NCI-H1105 (cell line): ENCODE measurements around the gene TMTC4.
"Not testable (repeated sequence)": the region's sequence is repeated elsewhere in the genome, so short reads cannot be mapped to it uniquely, and the experiment has no call there.

Source experiments
- DNase-seq: peaks from one replicate; lab custom pipeline; 2025; lab: John Stamatoyannopoulos, UW

TMTC4 gene, protein sequence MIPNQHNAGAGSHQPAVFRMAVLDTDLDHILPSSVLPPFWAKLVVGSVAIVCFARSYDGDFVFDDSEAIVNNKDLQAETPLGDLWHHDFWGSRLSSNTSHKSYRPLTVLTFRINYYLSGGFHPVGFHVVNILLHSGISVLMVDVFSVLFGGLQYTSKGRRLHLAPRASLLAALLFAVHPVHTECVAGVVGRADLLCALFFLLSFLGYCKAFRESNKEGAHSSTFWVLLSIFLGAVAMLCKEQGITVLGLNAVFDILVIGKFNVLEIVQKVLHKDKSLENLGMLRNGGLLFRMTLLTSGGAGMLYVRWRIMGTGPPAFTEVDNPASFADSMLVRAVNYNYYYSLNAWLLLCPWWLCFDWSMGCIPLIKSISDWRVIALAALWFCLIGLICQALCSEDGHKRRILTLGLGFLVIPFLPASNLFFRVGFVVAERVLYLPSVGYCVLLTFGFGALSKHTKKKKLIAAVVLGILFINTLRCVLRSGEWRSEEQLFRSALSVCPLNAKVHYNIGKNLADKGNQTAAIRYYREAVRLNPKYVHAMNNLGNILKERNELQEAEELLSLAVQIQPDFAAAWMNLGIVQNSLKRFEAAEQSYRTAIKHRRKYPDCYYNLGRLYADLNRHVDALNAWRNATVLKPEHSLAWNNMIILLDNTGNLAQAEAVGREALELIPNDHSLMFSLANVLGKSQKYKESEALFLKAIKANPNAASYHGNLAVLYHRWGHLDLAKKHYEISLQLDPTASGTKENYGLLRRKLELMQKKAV

DNA sequence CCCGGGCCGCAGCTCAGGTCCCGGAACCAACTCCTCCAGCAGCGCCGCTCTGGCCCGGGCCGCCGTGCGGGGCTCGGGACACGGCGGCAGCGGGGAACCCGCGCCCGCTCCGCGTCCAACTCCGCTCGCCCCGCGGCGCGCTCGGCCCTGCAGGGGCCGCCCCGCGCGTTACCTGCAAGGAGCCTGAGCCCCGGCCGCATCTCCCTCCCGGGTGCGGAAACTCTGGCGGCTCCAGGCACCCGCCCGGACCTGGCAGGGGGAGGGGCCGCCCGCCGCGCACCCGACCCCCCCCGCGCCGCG is at the start of gene TMTC4:
TSS of gene TMTC4 (minus strand) at position 224 of the 300 bp plus-strand sequence. CDS start 4,433 bp downstream, outside the sequence.
- no peak for DNase-seq

DNA sequence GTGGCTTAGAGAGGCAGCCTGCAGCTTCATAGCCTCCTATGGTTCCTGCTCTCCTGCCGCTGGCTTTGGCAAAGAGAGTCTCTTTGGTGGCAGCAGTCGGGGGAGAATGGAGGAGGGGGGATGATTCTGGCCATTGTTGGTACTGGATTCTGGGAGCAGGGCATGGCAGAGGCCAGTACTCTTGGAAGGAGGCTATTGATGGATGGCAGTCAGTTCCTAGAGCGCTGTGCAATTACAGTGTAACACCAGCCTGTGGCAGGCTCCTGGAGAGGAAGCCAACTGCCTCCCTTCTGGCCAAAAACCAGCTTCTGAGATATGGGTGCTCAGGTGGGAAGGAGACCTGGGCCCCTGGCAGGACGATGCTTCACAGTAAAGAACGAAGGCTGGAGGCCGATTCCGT is 47.9 kb upstream of the TMTC4 start:
- no peak for DNase-seq

DNA sequence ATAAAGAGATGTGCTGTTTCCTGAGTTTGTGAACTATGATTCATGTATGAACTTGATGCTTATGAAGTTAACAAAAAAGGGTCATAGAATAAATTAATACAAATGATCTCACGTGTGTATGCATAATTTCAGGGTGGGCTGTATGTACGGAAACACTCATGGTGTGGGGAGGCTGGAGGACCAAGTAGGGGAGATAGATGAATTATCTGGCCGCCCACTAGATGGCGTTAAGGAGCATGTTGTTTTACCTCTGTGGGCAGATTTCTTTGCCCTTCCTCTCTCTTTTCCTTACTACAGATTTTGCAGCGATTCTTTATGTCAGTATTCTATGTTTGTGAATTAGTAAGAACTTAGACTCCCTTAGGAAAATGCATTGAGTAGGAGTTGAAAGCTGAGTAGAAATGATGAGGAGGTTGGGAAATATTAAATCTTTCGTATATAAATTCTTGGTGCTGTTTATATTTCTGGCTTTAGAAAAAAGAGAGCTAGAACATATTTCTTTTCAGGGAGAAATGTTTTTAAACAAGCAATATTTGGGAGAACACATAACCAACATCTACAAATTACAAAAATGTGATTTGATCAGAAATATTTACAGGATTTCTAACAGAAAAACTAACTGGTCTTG is 47.4 kb upstream of the TMTC4 start:
- DNase-seq, result no peak

DNA sequence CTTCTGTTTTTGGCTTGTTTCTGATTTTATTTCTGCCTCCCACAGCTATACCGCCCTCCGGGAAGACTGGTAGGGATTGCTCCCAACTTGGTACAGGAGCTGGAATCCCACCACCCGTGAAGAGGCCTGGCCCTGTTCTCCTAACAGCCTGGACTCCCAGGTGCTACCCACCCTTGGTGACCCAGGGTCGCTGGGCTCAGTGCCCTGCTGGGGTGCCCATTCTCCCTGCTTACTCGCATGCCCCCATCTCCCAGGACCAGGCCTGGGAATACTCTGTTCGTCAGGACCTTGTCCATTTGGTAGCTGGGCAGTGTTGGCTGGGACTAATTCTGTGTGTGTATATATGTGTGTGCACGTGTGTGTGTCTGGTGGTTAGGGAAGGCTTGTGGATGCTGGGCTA is 41.0 kb upstream of the TMTC4 start:
- no peak for DNase-seq

DNA sequence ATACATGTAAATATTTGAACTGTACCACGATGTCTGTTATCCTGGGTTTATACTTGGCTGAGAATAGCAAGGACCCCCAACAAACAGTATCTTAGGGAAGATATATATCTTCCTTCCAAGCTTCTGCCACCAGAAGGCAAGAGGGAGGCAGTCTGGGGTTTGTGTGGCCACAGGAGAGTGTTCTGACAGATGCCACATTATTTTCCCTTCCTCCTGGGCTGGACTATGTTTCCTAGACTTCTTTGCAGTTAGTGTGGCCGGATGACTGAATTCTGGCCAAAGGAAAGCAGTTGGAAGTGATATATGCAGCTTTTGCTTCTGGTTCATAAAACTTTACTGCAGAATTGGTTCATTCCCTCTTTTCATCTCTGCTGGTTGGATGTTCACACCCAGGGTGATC is 39.9 kb upstream of the TMTC4 start:
- DNase-seq, result no peak

DNA sequence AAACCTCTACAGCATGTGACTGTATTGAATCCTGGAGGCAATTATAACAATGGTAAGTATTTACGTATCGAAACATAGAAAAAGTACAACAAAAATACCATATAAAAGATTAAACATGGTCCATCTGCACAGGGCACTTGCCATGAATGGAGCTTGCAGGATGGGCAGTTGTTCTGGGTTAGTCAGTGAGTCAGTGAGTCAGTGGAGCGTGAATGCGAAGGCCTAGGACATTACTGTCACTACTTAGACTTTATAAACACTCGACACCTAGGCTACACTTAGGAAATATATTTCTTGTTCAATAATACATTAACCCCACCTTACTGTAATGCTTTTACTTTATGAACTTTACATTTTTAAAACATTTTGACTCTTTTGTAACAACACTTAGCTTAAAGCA is 35.6 kb upstream of the TMTC4 start:
- DNase-seq, result no peak

DNA sequence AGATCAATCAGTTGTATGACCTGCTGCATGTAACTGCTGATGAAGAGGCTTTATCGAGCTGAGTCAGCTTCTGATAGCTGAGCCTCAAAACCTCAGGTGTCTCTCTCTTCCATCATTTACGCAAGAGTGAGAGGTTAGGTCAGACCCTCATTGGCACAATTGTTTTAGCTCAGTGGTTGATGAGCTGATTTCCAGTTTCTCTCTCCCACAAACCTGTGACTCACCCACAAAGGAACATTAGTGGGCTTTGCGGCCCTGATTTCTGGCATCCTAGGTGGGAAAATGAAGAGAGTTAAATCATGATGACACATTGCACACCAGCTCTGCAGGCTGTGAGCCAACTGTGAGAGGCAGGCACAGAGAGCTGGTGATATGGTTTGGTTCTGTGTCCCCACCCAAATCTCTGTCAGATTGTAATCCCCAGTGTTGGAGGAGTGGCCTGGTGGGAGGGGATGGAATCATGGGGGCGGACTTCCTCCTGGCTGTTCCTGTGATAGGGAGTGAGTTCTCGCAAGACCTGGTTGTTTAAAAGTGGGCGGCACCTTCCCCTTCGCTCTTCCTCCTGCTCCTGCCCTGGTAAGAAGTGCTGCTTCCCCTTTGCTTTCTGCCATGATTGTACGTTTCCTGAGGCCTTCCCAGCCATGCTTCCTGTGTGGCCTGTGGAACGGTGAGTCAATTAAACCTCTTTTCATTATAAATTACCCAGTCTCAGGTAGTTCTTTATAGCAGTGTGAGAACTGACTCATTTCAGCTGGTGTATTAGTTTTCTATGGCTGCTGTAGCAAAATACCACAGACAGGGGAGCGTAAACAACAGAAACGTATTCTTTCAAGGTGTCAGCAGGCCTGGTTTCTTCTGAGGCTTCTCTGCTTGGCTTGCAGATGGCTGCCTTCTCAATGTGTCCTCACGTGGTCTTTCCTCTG is 33.5 kb upstream of the TMTC4 start:
- no peak for DNase-seq

DNA sequence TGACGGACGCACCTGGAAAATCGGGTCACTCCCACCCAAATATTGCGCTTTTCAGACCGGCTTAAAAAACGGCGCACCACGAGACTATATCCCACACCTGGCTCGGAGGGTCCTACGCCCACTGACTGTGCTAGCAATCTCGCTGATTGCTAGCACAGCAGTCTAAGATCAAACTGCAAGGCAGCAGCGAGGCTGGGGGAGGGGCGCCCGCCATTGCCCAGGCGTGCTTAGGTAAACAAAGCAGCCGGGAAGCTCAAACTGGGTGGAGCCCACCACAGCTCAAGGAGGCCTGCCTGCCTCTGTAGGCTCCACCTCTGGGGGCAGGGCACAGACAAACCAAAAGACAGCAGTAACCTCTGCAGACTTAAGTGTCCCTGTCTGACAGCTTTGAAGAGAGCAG is 23.7 kb upstream of the TMTC4 start:
- DNase-seq, result not testable (repeated sequence)

DNA sequence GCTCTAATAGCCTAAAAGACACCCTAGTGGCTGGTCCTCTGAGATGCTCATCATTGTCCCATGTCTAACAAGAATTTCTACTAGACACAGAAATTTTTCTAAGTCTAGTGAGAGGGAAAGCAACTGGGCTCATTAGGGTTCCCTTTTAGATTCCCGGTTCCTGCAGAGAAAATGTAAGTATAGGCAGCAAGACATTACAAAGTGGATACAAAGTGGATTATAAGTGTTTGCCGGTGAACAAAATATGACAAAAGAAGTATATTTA is 20.8 kb upstream of the TMTC4 start:
- DNase-seq, result no peak

DNA sequence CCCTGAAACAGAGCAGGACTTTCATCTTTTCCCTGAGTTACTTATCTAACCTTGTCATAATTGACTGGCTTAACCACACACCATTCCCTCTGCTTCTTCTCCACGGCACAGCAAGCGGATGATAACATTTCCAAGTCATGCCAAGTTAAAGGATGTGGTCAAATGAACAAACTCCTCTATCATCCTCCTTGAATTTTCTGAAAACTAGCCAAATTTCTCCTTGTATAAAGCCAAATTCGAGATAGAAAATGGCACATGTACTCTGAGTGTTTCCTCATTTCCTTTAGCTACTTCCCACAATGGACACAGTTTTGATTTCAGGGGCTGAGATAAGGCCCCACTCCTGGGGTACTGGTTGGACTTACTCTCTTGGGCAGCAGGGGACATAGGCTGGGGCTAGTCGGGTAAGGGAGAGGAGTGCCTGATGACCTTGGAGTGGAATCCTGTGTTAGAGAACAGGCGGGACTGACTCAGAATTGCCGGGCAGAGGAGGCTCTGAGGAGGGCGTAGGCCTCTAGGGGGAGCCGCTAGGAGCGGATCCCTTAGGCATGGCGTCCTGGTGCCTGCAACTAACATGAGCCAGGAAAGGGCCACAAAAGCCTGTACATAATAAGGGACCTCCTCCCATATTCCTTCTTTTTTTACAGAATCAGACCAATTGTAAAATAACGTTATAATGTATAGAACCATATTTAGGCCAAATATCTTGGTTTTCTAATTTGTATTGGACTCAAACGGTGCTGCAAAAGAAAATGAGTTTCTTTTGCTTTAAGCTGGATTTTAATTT is 20.3 kb upstream of the TMTC4 start:
- DNase-seq, result no peak

DNA sequence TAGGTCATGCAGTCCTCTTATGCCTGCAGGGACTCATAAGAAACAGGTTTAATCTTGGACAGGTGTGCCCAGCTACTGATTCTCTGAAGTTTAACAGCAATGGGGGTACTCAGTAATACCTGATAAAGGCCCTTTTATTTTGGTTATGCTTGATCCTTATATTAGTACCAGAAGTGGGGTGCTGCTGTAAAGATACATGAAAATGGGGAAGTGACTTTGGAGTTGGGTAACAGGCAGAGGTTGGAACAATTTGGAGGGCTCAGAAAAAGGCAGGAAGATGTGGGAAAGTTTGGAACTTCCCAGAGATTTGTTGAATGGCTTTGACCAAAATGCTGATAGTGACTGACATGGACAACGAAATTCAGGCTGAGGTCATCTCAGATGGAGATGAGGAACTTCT is 14.6 kb upstream of the TMTC4 start:
- DNase-seq, result no peak

DNA sequence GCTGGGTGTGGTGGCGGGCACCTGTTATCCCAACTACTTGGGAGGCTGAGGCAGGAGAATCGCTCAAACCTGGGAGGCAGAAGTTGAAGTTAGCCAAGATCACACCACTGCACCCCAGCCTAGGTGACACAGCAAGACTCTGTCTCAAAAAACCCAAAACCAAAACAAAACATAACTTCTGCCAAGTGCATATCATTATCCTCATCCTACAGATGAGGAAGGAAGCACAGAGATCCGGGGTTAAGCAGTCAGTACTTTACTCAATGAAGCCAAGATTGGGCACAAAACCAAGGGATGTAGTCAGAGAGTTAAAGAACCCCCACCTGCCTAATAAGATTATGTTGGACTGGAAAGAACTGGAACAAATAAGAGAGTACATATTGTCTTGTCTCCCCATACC is 5.5 kb upstream of the TMTC4 start:
- DNase-seq, result no peak

DNA sequence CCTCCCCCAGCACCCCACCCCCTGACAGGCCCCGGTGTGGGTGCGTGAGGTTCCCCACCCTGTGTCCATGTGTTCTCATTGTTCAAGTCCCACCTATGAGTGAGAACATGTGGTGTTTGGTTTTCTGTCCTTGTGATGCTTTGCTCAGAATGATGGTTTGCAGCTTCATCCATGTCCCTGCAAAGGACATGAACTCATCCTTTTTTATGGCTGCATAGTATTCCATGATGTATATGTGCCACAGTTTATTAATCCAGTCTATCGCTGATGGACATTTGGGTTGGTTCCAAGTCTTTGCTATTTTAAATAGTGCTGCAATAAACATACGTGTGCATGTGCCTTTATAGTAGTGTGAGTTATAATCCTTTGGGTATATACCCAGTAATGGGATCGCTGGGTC is 2.5 kb upstream of the TMTC4 start:
- not testable (repeated sequence) for DNase-seq

DNA sequence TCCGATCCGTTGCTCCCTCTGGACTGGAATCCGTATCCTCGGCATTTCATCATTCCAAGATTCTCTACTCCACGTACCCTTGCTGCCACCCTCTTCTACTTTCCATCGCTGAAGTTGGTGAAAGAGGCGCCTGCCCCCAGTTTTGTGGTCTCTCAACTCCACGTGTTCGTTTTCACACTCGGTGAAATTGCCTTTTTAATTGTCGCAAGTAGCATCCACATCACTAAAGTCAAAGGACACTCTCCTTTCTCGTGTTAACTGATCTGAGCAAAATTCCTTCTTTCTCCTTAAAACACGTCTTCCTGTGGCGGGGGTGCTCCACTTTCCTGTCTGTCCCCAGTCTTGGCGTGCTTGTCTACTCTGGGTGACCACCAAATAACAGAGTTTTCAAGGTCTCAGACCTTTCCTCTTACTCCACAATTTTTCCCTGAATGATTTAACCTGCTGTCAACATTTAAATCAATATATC is 1.1 kb upstream of the TMTC4 start:
- no peak for DNase-seq

DNA sequence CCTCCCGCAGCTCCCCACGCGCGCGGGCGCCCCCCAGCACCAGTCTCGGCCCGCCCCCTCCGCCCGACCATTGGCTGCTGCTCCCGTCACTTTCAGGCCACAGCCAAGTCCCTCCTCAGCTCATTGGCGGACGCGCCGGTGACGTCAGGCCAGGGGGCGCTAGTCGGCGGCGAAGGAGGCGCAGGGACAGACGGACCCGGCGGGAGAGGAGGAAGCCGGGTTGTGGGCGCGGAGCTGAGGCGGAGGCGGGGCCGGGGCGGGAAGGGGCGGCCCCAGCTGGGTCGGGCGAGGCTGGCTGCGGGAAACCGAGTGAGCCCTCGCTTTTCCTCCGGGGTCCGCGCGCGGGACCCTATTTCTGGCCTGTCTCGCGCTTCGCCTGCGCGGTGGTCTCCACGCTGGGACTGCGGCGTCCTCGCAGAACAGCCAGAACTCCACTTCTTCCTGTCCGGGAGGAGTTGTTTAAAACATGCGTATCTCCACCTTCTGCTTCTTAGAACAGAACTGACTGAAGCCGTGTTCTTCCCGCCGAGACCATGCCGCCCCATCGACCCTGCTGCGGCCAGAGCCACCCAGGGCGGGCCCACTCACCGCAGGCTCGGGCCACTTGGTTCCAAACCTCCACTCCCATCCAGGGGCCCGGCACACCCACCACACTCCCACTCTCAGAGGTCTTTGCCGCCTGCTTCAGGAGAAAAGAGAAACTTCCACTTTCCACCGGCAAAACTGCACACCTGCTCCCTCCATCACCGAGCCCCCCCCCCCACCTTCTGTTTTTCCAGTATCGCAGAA is 471 bp upstream of the TMTC4 start:
- peak; percentile 89 for DNase-seq

DNA sequence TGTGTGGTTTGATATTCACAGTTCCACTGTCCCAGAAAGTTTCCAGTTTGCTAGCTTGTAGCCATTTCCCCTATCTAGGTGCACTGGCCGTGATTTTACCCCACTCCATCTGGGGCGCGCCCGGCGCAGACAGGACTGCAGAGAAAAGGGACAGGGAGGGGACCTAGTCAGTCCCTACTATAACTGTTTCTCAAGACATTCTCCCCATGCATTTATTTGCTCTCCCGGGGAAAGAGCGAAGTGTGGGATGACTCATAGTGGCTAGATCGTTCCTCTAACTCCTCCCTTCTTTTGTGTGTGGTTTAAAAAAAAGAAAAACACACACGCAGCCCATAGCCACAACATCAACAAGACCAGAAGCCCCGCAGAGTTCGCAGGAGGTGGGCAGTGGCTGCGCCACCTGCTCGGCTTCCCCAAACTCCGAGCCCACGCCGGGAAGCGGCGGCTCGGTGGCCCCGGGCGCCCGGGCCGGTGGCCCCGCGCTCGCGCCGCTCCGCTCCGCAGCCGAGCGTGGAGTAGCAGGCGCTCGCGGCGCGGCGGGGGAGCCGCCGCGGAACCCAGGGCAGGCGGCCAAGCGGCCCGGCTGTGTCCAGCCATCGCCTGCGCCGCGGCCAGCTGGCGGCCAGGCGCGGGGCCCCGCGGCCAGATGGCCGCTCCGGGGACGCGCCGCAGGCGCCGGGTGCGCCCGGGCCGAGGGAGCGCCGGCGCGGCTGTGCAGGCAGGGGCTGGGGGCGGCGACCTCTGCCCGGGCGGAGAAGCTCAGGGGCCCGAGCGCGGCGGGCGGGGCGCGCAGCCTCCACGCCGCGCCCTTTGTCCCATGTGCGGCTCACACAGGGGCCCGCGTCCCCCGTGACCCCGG is 653 bp downstream of the TMTC4 start:
- no peak for DNase-seq

DNA sequence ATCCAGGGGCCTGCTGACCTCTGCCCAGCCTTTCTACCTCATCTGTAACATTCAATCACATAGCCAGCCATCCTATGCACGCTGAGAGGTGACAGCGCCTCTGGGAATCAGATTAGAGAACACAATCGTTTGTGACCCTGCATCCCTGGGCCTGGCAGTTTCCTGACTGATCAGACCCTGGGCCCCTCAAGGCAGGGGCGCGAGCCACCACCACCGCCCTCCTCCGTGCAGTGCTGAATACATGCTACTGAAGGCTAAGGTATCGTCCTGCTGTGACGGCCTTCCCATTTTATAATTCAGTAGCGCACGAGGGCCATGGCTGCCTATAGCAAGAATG is 1.3 kb downstream of the TMTC4 start:
- no peak for DNase-seq

DNA sequence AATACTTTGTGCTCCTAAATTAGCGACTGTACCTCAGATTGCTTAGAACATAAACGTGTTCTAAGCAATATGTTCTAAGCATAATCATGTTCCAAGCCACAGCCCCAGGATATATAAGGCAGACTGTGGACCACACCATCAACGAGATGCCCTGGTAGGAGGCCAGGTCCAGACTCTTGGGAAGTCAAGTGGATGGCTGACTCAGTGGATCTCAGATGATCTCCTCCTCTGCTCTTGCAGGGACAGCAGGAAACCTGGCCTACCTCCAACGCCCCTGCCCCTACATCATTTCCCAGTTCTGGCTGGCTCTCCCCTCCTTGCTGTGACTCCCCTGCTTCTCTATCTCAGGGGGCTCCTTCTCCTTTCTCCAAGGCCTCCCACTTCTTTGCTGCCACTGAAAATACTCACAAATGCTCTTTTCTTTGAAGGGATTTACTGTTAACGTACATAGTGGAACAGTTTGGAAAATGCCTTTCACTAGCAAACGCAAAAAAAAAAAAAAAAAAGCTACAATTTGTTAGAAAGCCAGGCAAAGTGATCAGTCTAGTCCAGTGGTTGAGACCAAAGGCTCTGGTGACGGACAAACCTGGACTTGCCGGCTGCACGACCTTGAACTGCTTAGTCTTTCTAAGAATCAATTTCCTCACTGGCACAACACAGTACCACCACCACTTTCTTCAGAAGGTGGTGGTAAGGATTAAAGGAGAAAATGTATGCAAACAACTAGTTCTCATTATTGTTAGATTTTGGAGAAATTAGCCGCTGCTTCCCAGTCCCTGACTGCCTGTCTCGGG is 3.0 kb downstream of the TMTC4 start:
- DNase-seq, result no peak

DNA sequence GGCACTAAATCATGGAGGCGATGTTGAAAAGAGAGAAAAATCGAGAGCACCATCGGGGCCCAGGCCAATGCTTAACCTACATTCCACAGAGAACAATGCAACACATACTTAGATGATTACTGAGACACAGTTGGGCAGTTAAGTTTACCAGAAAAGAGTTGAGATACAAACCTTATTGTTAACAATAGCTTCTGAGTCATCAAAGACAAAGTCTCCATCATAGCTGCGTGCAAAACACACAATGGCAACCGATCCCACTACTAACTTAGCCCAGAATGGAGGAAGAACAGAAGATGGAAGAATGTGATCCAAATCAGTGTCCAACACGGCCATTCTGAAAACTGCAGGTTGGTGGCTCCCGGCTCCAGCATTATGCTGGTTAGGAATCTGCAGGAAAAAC is 6.2 kb downstream of the TMTC4 start:
- no peak for DNase-seq
